K562 (cell line): ENCODE results near the gene EIPR1. TPM values are rescaled to one million over a fixed set of nuclear protein-coding genes. Genes with fewer than 3 reads are reported as not detected.
A peak's percentile ranks its signal among the peaks of the same experiment; 100 is the strongest.

Source experiments
- ATAC-seq: fragments of 200-7000 bp; cut with Tn5 transposase; 3 replicates; pipeline ENCODE4 v1.9.1; 2020; ENCODE audit warnings: moderate library complexity
- BruUV-seq: library from RNA; stranded (reverse); fragments of 400-500 nt; replicated peaks from 2 replicates; lab custom pipeline; 2021; lab: Mats Ljungman, UMichigan
- CTCF ChIA-PET: fragments of 300-600 bp; formaldehyde crosslinking; extraction: SDS; loops from one replicate; lab custom pipeline; 2021; ENCODE audit warnings: low intra/inter-chr PET ratio; lab: Yijun Ruan, JAX
- POLR2A ChIA-PET: fragments of 300-600, 350-650 bp; sonication (Branson Sonifier 250); formaldehyde crosslinking; extraction: SDS; loops from one replicate; lab custom pipeline; 2021; ENCODE audit warnings: antibody characterized with exemption, inconsistent platforms; lab: Yijun Ruan, JAX
- DNase-seq, 4 experiments: peaks; one replicate each; pipeline versions ENCODE4 v3.0.0 to v3.0.0-alpha.2; 2011 to 2018; ENCODE audit warnings: low spot score in 3 of 4, mixed read lengths in 3 of 4; ENCODE audit errors: extremely low read depth in 1 of 4
- FAIRE-seq: peaks from 2 replicates; lab custom pipeline; 2011; peaks lifted over from hg19 to GRCh38; lab: Jason Lieb, UNC
- H2AFZ ChIP-seq: 2 replicates; pipeline ENCODE4 v1.6.0; 2011; ENCODE audit warnings: low read depth, low read length, control low read depth, inconsistent platforms
- H3K27ac ChIP-seq: fragments of 200-600 bp; 3 replicates; pipeline ENCODE4 v1.8.0; 2011; ENCODE audit warnings: low read depth, mild to moderate bottlenecking, control low read depth, inconsistent platforms, low read length, moderate library complexity, mixed read lengths; ENCODE audit errors: extremely low read depth
- H3K27me3 ChIP-seq, 2 experiments: fragments of 300-600 bp in 1 of 2; 2 replicates in 1 of 2; 3 replicates in 1 of 2; pipeline versions ENCODE4 v1.6.0 to v1.8.0; 2011; ENCODE audit warnings: inconsistent platforms in 2 of 2, low read length in 2 of 2, mild to moderate bottlenecking in 1 of 2, mixed read lengths in 1 of 2, moderate library complexity in 1 of 2; ENCODE audit not compliant: control insufficient read depth in 2 of 2, insufficient read depth in 2 of 2
- H3K36me3 ChIP-seq: fragments of 300-600 bp; 3 replicates; pipeline ENCODE4 v1.8.0; 2011; ENCODE audit warnings: mild to moderate bottlenecking, low read length, inconsistent platforms; ENCODE audit not compliant: control insufficient read depth, insufficient read depth
- H3K4me1 ChIP-seq, 2 experiments: fragments of 200-600 bp in 1 of 2; replicated peaks in 1 of 2; 2 replicates in 1 of 2; 3 replicates in 1 of 2; pipeline versions ENCODE4 v1.5.1 to v1.8.0; 2011; ENCODE audit warnings: inconsistent platforms in 2 of 2, low read length in 2 of 2, mild to moderate bottlenecking in 1 of 2, mixed read lengths in 1 of 2, moderate library complexity in 1 of 2; ENCODE audit not compliant: control insufficient read depth in 2 of 2, insufficient read depth in 2 of 2
- H3K4me2 ChIP-seq: 2 replicates; pipeline ENCODE4 v1.6.1; 2011; ENCODE audit warnings: low read length, control low read depth, inconsistent platforms, mixed read lengths; ENCODE audit not compliant: insufficient read depth
- H3K4me3 ChIP-seq: fragments of 200-600 bp; sonication (generic), shearing (Covaris generic); 2 replicates; pipeline ENCODE4 v1.5.1; 2016; ENCODE audit warnings: control low read depth, inconsistent platforms
- H3K79me2 ChIP-seq: fragments of 200-600 bp; 3 replicates; pipeline ENCODE4 v1.8.0; 2011; ENCODE audit warnings: low read length, inconsistent platforms; ENCODE audit not compliant: control insufficient read depth, insufficient read depth
- H3K9ac ChIP-seq, 2 experiments: 2 replicates each; pipeline versions ENCODE4 v1.6.0 to v1.6.1; 2011; ENCODE audit warnings: low read depth in 2 of 2, low read length in 2 of 2, control low read depth in 1 of 2, inconsistent platforms in 1 of 2, mild to moderate bottlenecking in 1 of 2, mixed read lengths in 1 of 2; ENCODE audit not compliant: insufficient read depth in 1 of 2
- H3K9me1 ChIP-seq: one replicate; pipeline ENCODE4 v1.6.0; 2011; ENCODE audit warnings: inconsistent platforms, mild to moderate bottlenecking, low read length, moderate library complexity; ENCODE audit not compliant: control insufficient read depth, insufficient read depth
- H3K9me3 ChIP-seq: replicated peaks from 2 replicates; pipeline ENCODE4 v1.5.1; 2011; ENCODE audit warnings: low read depth, low read length, inconsistent platforms; ENCODE audit not compliant: control insufficient read depth, insufficient read depth
- H4K20me1 ChIP-seq: replicated peaks from 2 replicates; pipeline ENCODE4 v1.6.1; 2011; ENCODE audit warnings: low read length, inconsistent platforms, mixed read lengths; ENCODE audit not compliant: control insufficient read depth, insufficient read depth
- ASH1L ChIP-seq: fragments of 450-650 bp; IDR thresholded peaks from 2 replicates; pipeline ENCODE4 v1.6.1; 2018; ENCODE audit warnings: borderline replicate concordance, mild to moderate bottlenecking, low read depth; ENCODE audit not compliant: partially characterized antibody
- CXXC5 ChIP-seq: fragments of 250-450 bp; sonication (Bioruptor Pico); IDR thresholded peaks from 2 replicates; pipeline ENCODE4 v1.8.0; 2022; ENCODE audit warnings: inconsistent platforms, mild to moderate bottlenecking, moderate library complexity
- HBP1 ChIP-seq: fragments of 450-650 bp; formaldehyde crosslinking; IDR thresholded peaks from 2 replicates; pipeline ENCODE4 v1.4.0; 2022; ENCODE audit warnings: missing genetic modification characterization
- IRF1 ChIP-seq: sonication (generic); formaldehyde crosslinking; IDR thresholded peaks from 2 replicates; pipeline ENCODE4 v1.8.0; 2022; ENCODE audit warnings: missing genetic modification reagents, mild to moderate bottlenecking, borderline replicate concordance
- KDM1A ChIP-seq, 2 experiments: fragments of 450-650 bp; IDR thresholded peaks; 2 replicates each; pipeline ENCODE4 v1.6.1; 2016; ENCODE audit warnings: mild to moderate bottlenecking in 2 of 2
- MECOM ChIP-seq: fragments of 250-450 bp; sonication (Bioruptor Pico); IDR thresholded peaks from 2 replicates; pipeline ENCODE4 v1.8.0; 2022; ENCODE audit warnings: inconsistent platforms
- MIER1 ChIP-seq: fragments of 450-650 bp; IDR thresholded peaks from 2 replicates; pipeline ENCODE4 v1.6.1; 2016; ENCODE audit warnings: antibody characterized with exemption, mild to moderate bottlenecking, low read depth
- PHB2 ChIP-seq: fragments of 450-650 bp; IDR thresholded peaks from 2 replicates; pipeline ENCODE4 v1.6.1; 2017; ENCODE audit warnings: low read depth
- XRCC4 ChIP-seq: IDR thresholded peaks from one replicate; pipeline ENCODE4 v1.6.1; 2011; ENCODE audit not compliant: insufficient read depth, insufficient read length; ENCODE audit errors: extremely low read depth
- ZBTB7A ChIP-seq: IDR thresholded peaks from 2 replicates; pipeline ENCODE4 v1.6.1; 2011; ENCODE audit warnings: low read depth, mild to moderate bottlenecking, low read length, moderate library complexity, borderline replicate concordance; ENCODE audit not compliant: control insufficient read depth
- ZKSCAN1 ChIP-seq: fragments of 150-350 bp; IDR thresholded peaks from 2 replicates; pipeline ENCODE4 v1.6.1; 2016; ENCODE audit warnings: low read depth, low read length
- ZNF717 ChIP-seq: fragments of 250-450 bp; sonication (Bioruptor Pico); IDR thresholded peaks from 2 replicates; pipeline ENCODE4 v1.5.0; 2021
- ZSCAN29 ChIP-seq: fragments of 450-650 bp; IDR thresholded peaks from 2 replicates; pipeline ENCODE4 v1.6.1; 2017
- WGBS: fragments of 100-300 bp; shearing (Covaris generic); methylation state at CpG from one replicate; pipeline ENCODE4 v1.1.6; 2016; ENCODE audit warnings: low coverage, mixed read lengths; ENCODE audit not compliant: insufficient coverage; ENCODE audit errors: missing lambda C conversion rate; 5-methylcytosine and 5-hydroxymethylcytosine counted together
- in situ Hi-C: fragments of 300-500 bp; cut with MboI; formaldehyde crosslinking; loops from 4 replicates; pipeline ENCODE4 v1.15.0; 2018; ENCODE audit warnings: inconsistent platforms, mixed read lengths
- intact Hi-C: fragments of 100-400 bp; cut with micrococcal nuclease; formaldehyde crosslinking; loops from 2 replicates; pipeline ENCODE4 v1.14.2; 2022
- polyA plus RNA-seq, 8 experiments: library from polyadenylated mRNA; depleted of rRNA in 4 of 8; stranded (reverse) in 5 of 8; unstranded in 3 of 8; fragments of >200 nt; fragmentation: Nextera tagmentation in 2 of 8; fragmentation: Illumina TruSeq in 1 of 8; extraction: Ambion mirVana in 2 of 8; extraction: Trizol in 1 of 8; gene quantifications; 2 replicates each; pipeline versions ENCODE4 v1.2.1 to v1.2.3, GENCODE V29; 2011 to 2014; ENCODE audit warnings: inconsistent platforms in 1 of 8, missing spikeins in 1 of 8
- total RNA-seq, 7 experiments: library from RNA; depleted of rRNA in 6 of 7; stranded (reverse); fragments of >200 nt in 6 of 7; fragmentation: Illumina TruSeq in 2 of 7; extraction: Trizol in 2 of 7; gene quantifications; 2 replicates each; pipeline versions ENCODE4 v1.2.1 to v1.2.3, GENCODE V29; 2011 to 2021; ENCODE audit warnings: low replicate concordance in 1 of 7
- TF ChIP-seq, protein P1 (sequence below): fragments of 250-450 bp; sonication (Bioruptor Pico); IDR thresholded peaks from 2 replicates; pipeline ENCODE4 v1.8.0; 2022; ENCODE audit warnings: moderate library complexity, mild to moderate bottlenecking, inconsistent platforms
- TF ChIP-seq, protein P2 (sequence below): fragments of 200-800 bp; sonication (Bioruptor generic); IDR thresholded peaks from 2 replicates; pipeline ENCODE4 v1.6.1; 2017; ENCODE audit warnings: missing genetic modification characterization, missing compliant biosample characterization

The EIPR1 gene
- total and polyA plus RNA-seq, 9 of the 15 experiments (the other 6 are each of a cell fraction or from before 2014, with no cell fraction given) = 19.9 to 54.4 (median 35.9) TPM

- TF ChIP-seq, protein P1, sequence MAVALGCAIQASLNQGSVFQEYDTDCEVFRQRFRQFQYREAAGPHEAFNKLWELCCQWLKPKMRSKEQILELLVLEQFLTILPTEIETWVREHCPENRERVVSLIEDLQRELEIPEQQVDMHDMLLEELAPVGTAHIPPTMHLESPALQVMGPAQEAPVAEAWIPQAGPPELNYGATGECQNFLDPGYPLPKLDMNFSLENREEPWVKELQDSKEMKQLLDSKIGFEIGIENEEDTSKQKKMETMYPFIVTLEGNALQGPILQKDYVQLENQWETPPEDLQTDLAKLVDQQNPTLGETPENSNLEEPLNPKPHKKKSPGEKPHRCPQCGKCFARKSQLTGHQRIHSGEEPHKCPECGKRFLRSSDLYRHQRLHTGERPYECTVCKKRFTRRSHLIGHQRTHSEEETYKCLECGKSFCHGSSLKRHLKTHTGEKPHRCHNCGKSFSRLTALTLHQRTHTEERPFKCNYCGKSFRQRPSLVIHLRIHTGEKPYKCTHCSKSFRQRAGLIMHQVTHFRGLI (CRISPR knock-in tag) = no peak
- TF ChIP-seq ZBTB7A = no peak
- TF ChIP-seq ZSCAN29 = no peak
- no peak for TF ChIP-seq ASH1L
- no peak for TF ChIP-seq ZNF717 (CRISPR knock-in tag)
- no peak for TF ChIP-seq HBP1 (CRISPR knock-in tag)
- no peak for TF ChIP-seq IRF1 (CRISPR knock-in tag)
- TF ChIP-seq MECOM (CRISPR knock-in tag) = no peak
These were observed 373 bp downstream of the EIPR1 start (continued) for GRCh38 chr2:3377279-3377611.

DNA sequence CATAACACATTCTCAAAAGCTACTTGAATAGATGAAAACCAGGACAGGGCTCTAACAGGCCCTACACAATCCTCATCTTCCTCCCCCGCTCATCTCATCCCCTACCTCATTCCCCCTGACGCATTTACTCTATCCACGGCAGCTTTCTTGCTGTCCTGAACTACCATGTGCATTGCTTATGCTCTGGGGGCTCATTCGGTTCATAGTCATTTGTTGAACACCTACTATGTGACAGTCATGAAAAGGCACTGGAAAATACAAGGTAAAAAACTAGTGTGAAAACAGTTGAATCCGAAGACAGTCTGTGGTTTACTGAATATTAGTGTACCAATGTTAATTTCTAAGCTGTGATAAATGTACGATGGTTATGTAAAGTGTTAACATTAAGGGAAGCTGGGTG lies 797 bp downstream of the EIPR1 start:
- peak overlapping the region; percentile 82 to 84; a peak in 3 of 4 replicates for H3K9ac ChIP-seq
- TF ChIP-seq XRCC4 = no peak
- TF ChIP-seq, protein P2, sequence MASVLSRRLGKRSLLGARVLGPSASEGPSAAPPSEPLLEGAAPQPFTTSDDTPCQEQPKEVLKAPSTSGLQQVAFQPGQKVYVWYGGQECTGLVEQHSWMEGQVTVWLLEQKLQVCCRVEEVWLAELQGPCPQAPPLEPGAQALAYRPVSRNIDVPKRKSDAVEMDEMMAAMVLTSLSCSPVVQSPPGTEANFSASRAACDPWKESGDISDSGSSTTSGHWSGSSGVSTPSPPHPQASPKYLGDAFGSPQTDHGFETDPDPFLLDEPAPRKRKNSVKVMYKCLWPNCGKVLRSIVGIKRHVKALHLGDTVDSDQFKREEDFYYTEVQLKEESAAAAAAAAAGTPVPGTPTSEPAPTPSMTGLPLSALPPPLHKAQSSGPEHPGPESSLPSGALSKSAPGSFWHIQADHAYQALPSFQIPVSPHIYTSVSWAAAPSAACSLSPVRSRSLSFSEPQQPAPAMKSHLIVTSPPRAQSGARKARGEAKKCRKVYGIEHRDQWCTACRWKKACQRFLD (CRISPR knock-in tag) = no peak
- TF ChIP-seq KDM1A (IDR thresholded peaks at IDR 0.05) = 0 out of 4 replicates have a peak, but pooled peaks of 1 of the 2 experiments have one; percentile 41
- no peak for TF ChIP-seq PHB2
- 0 out of 2 replicates have a peak, but pooled peaks have one; percentile 7 for TF ChIP-seq MIER1
- TF ChIP-seq ZKSCAN1 = peak; percentile 87
- TF ChIP-seq CXXC5 (CRISPR knock-in tag) = no peak
- TF ChIP-seq, all 486 proteins: peak for 3
- FAIRE-seq = no peak
- 13% methylated on average over 6 of the region's 6 CpGs for WGBS
- ChIA-PET CTCF (no interaction called here), POLR2A (no interaction called here)
- Histone ChIP-seq H3K4me2 (peak overlapping the region; percentile 96), H2AFZ (peak overlapping the region; percentile 89; the same call in 1 of the 2 replicates), H3K9me3 (no peaks in the 10 kb centered on the region), H3K79me2 (peaks cover 60% of the 10 kb centered on the region), H4K20me1 (no peaks in the 10 kb centered on the region), H3K27ac (peak overlapping the region; percentile 89), H3K27me3 (no peaks in the 10 kb centered on the region), H3K9me1 (no peaks in the 10 kb centered on the region), H3K36me3 (peaks cover 19% of the 10 kb centered on the region; the same call in 2 of the 3 replicates), H3K4me1 (peaks cover 17 to 29% of the 10 kb centered on the region in 2 experiments), H3K4me3 (peak overlapping the region; percentile 88)
- intact Hi-C loops = no loop called here
- DNase-seq = no peak
- no peak for ATAC-seq
- in situ Hi-C loops = no loop called here
- BruUV-seq = no TSS peak
